GM18511 (cell line): ENCODE measurements around the gene SGIP1.
A peak's percentile ranks its signal among the peaks of the same experiment; 100 is the strongest.
"Not testable (repeated sequence)": the region's sequence is repeated elsewhere in the genome, so short reads cannot be mapped to it uniquely, and the experiment has no call there.

Experiments used
- ATAC-seq: cut with Tn5 transposase; IDR thresholded peaks from one replicate; pipeline ENCODE4 v1.9.1; 2021; ENCODE audit warnings: mild to moderate bottlenecking, moderate library complexity; ENCODE audit not compliant: unreplicated experiment

Gene SGIP1

GRCh38 chr1:66758241-66758755, 224.3 kb downstream of the SGIP1 start:
- peak; percentile 100 for ATAC-seq

GRCh38 chr1:66760506-66760905, 226.6 kb downstream of the SGIP1 start:
- ATAC-seq, result no peak

- ATAC-seq, result no peak
These were observed 227.3 kb downstream of the SGIP1 start for GRCh38 chr1:66761221-66761620.

GRCh38 chr1:66764994-66765578, 231.1 kb downstream of the SGIP1 start:
- peak; percentile 82 for ATAC-seq

- no peak for ATAC-seq
These were observed 233.7 kb downstream of the SGIP1 start for GRCh38 chr1:66767626-66768025.

- ATAC-seq, result no peak
These were observed 235.0 kb downstream of the SGIP1 start for GRCh38 chr1:66768965-66769364.

GRCh38 chr1:66769512-66770229, 235.7 kb downstream of the SGIP1 start:
- no peak for ATAC-seq

GRCh38 chr1:66770240-66770639, 236.3 kb downstream of the SGIP1 start:
- ATAC-seq, result no peak

- no peak for ATAC-seq
These were observed 236.7 kb downstream of the SGIP1 start for GRCh38 chr1:66770694-66771093.

- no peak for ATAC-seq
These were observed 239.3 kb downstream of the SGIP1 start for GRCh38 chr1:66773227-66773626.

- ATAC-seq, result no peak
These were observed 240.5 kb downstream of the SGIP1 start for GRCh38 chr1:66774438-66774837.

GRCh38 chr1:66775646-66776045, 241.7 kb downstream of the SGIP1 start:
- ATAC-seq, result no peak

- no peak for ATAC-seq
These were observed 243.9 kb downstream of the SGIP1 start for GRCh38 chr1:66777831-66778230.

GRCh38 chr1:66778266-66778665, 244.3 kb downstream of the SGIP1 start:
- no peak for ATAC-seq

GRCh38 chr1:66778969-66779368, 245.0 kb downstream of the SGIP1 start:
- ATAC-seq, result no peak

GRCh38 chr1:66779475-66780078, 245.6 kb downstream of the SGIP1 start:
- ATAC-seq, result no peak

- not testable (repeated sequence) for ATAC-seq
These were observed 251.8 kb downstream of the SGIP1 start for GRCh38 chr1:66785800-66786199.

- ATAC-seq, result peak; percentile 42
These were observed 253.7 kb downstream of the SGIP1 start for GRCh38 chr1:66787641-66788040.

GRCh38 chr1:66788231-66788939, 254.4 kb downstream of the SGIP1 start:
- peak; percentile 80 for ATAC-seq

- ATAC-seq, result no peak
These were observed 258.0 kb downstream of the SGIP1 start for GRCh38 chr1:66791621-66792610.
